Uterus (tissue), 4 donors: Measurements from ENCODE around the gene SPACA4. TPM values are rescaled to one million over a fixed set of nuclear protein-coding genes. Genes with fewer than 3 reads are reported as not detected.

ENCODE experiments used
- DNase-seq, 2 donors: peaks; one replicate each; pipeline ENCODE4 v3.0.0-alpha.2; 2019 to 2020
- H3K27ac ChIP-seq, 2 donors: fragments of 200-600 bp; sonication (generic); 1 replicate in 1 of 2; 2 replicates in 1 of 2; pipeline ENCODE4 v1.5.1; 2016 to 2018
- H3K27me3 ChIP-seq, 2 donors: fragments of 200-600 bp; sonication (generic); one replicate each; pipeline ENCODE4 v1.5.1; 2018 to 2019; ENCODE audit warnings: control low read depth in 1 of 2
- H3K36me3 ChIP-seq, 2 donors: fragments of 200-600 bp; sonication (generic); one replicate each; pipeline ENCODE4 v1.5.1; 2019; ENCODE audit warnings: control low read depth in 1 of 2
- H3K4me1 ChIP-seq, 2 donors: fragments of 200-600 bp; sonication (generic); one replicate each; pipeline ENCODE4 v1.5.1; 2018 to 2019; ENCODE audit warnings: control low read depth in 1 of 2
- H3K4me3 ChIP-seq, 2 donors: fragments of 200-600 bp; sonication (generic); 1 replicate in 1 of 2; 2 replicates in 1 of 2; pipeline ENCODE4 v1.5.1; 2018 to 2019; ENCODE audit warnings: mild to moderate bottlenecking in 1 of 2
- H3K9me3 ChIP-seq, 2 donors: fragments of 200-600 bp; sonication (generic); one replicate each; pipeline ENCODE4 v1.5.1; 2019; ENCODE audit warnings: control low read depth in 1 of 2
- POLR2A ChIP-seq, 2 donors: fragments of 450-650 bp; IDR thresholded peaks; one replicate each; pipeline ENCODE4 v1.6.1; 2016; ENCODE audit warnings: antibody characterized with exemption in 2 of 2, mild to moderate bottlenecking in 1 of 2, moderate library complexity in 1 of 2
- intact Hi-C: fragments of 100-400 bp; cut with DNase I; formaldehyde crosslinking; loops from one replicate; pipeline ENCODE4 v1.15.1; 2023; ENCODE audit warnings: low total_unique reads
- total RNA-seq, 4 donors: library from RNA; depleted of rRNA in 3 of 4; stranded (reverse); fragments of >200 nt in 3 of 4; gene quantifications; one replicate each; pipeline versions ENCODE4 v1.1.0 to v1.2.4, GENCODE V29; 2014 to 2023
- TF ChIP-seq, protein P1 (sequence below), 4 experiments: fragments of 200-600 bp in 2 of 4; fragments of 450-650 bp in 2 of 4; sonication (generic) in 2 of 4; IDR thresholded peaks; one replicate each; pipeline ENCODE4 v1.5.1; 2016 to 2019; ENCODE audit warnings: antibody characterized with exemption in 4 of 4, mild to moderate bottlenecking in 2 of 4, moderate library complexity in 1 of 4
- donor health status: DM: yes; HTN: yes; CAD: no.

SPACA4 gene
- total RNA-seq, 4 donors from 2014 or later: not detected

DNA sequence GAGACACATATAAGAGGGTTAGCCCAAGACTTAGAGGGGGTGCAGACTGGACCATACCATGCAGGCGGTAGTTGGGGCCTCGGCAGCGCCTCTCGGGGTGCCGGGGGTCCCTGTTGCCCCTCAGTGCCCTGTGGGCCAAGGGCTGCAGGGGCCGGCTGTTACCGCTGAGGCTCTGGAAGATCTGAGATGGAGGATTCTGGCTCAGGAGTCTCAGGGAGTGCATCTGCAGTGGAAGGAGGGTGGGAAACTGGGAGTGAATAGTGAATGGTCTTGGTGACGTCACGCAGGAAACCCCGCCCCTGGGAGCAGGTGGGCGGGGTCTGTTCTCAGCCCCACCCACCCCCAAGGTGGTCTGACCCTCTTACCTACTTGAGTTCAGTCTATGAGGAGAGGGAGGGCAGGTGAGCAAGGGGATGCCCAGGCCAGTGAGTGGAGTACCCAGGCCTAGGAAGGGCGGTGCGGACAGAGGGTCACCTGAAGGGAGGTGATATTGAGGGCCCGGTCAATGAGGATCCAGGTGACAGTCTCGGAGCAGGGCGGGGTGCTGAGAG is 32.4 kb downstream of the SPACA4 start:
- Histone ChIP-seq H3K9me3 (no peaks in the 10 kb centered on the region), H3K36me3 (no peaks in the 10 kb centered on the region), H3K27me3 (no peaks in the 10 kb centered on the region), H3K4me3 (no peak overlapping the region), H3K27ac (peak overlapping the region; percentile 96 to 99), H3K4me1 (peaks cover 2 to 11% of the 10 kb centered on the region in 2 donors)
- DNase-seq: peak; percentile 55 to 60
- TF ChIP-seq, protein P1, sequence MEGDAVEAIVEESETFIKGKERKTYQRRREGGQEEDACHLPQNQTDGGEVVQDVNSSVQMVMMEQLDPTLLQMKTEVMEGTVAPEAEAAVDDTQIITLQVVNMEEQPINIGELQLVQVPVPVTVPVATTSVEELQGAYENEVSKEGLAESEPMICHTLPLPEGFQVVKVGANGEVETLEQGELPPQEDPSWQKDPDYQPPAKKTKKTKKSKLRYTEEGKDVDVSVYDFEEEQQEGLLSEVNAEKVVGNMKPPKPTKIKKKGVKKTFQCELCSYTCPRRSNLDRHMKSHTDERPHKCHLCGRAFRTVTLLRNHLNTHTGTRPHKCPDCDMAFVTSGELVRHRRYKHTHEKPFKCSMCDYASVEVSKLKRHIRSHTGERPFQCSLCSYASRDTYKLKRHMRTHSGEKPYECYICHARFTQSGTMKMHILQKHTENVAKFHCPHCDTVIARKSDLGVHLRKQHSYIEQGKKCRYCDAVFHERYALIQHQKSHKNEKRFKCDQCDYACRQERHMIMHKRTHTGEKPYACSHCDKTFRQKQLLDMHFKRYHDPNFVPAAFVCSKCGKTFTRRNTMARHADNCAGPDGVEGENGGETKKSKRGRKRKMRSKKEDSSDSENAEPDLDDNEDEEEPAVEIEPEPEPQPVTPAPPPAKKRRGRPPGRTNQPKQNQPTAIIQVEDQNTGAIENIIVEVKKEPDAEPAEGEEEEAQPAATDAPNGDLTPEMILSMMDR (IDR thresholded peaks at IDR 0.05): no peak
- no peak for TF ChIP-seq POLR2A (IDR thresholded peaks at IDR 0.05)
- intact Hi-C loops: no loop called here

DNA sequence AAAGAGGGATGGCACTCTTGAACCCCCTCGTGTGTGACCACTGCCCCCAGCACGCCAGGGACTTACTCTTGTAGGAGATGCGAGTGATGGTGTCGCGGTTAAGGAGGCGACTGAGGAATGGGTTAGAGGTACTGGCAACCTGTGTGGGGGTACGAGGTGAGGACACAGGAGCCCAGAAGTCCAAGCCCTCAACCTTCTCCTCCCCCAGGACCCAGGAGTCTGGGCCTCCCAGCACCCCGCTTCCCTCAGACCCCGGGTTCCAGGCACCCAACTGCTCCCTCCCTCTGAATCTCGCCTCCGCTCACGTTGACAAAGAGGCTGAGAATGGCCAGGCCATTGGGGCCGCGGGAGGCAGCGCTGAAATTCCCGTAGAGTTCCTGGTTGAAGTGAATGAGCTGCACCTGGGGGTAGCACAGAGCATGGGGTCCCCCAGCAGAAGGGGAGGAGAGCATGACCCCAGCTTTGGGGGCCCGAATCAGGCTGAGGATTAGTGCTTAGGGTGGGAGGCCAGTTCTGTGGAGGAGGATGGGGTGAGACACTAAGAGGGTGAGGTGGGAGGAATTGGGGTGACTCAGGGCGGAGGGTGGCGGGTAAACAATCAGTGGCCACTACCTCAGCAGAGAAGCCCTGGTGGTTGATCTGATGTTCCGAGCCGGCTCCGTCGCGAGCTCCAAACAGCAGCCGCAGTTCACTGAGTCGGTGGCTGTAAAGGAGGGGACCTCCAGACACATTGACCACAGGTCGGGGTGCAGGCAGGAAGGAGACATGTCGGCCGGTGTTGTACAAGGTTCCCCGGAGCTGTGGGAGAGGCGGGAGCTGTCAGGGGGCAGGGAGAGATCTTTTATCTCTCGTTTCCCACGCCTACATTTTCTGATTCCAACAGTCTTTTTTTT is 33.2 kb downstream of the SPACA4 start:
- H3K9me3 ChIP-seq: no peaks in the 10 kb centered on the region
- intact Hi-C loops: loop anchor here (10.0 kb wide), 1 partner anchor 315 kb away; the partner anchor contains the start of gene BAX
- no peak overlapping the region for H3K4me3 ChIP-seq
- H3K36me3 ChIP-seq: no peaks in the 10 kb centered on the region
- peaks cover 0 to 8% of the 10 kb centered on the region in 2 donors for H3K4me1 ChIP-seq
- peak overlapping the region in 1 of 2 donors; percentile 56 for H3K27ac ChIP-seq
- H3K27me3 ChIP-seq: no peaks in the 10 kb centered on the region
- DNase-seq: peak in 1 of 2 donors; percentile 48
- no peak for TF ChIP-seq POLR2A (IDR thresholded peaks at IDR 0.05)
- TF ChIP-seq, protein P1 (IDR thresholded peaks at IDR 0.05): no peak

DNA sequence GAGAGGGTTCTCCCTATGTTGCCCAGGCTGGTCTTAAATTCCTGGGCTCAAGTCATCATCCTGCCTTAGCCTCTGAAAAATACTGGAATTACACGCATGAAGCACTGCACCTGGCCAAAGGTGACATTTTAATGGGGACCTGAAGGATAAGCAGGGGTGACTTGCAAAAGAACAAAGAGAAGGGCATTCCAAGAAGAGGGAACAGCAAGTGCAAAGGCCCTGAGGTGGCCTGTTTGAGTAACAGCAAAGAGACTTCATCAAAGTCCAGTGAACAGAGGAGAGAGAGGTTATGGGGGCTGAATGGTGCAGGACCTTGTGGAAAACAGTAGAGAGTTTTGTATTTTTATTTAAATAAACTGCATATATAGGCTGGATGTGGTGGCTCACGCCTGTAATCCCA is 35.3 kb downstream of the SPACA4 start:
- TF ChIP-seq POLR2A (IDR thresholded peaks at IDR 0.05): no peak
- TF ChIP-seq, protein P1 (IDR thresholded peaks at IDR 0.05): no peak
- Histone ChIP-seq H3K27ac (no peak overlapping the region), H3K4me3 (no peak overlapping the region), H3K36me3 (no peaks in the 10 kb centered on the region), H3K9me3 (no peaks in the 10 kb centered on the region), H3K27me3 (no peaks in the 10 kb centered on the region), H3K4me1 (peaks cover 6 to 8% of the 10 kb centered on the region in 2 donors)
- intact Hi-C loops: loop anchor here (10.0 kb wide), 1 partner anchor 313 kb away; the partner anchor contains the start of gene BAX
- DNase-seq: no peak

DNA sequence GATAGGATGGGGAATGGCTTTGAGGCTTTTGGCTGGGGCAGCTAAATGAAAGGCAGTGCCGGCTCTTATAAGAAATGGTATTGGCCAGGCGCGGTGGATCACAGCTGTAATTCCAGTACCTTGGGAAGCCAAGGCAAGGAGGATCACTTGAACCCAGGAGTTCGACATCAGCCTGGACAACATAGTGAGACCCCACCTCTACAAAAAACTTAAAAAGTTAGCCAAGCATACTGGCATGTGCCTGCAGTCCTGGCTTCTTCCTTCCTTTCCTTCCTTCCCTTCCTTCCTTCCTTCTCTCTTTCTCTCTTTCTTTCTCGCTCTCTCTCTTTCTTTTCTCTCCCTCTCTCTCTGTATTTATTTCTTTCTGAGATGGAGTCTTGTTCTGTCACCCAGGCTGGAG is 36.3 kb downstream of the SPACA4 start:
- TF ChIP-seq, protein P1 (IDR thresholded peaks at IDR 0.05): no peak
- no peak for TF ChIP-seq POLR2A (IDR thresholded peaks at IDR 0.05)

DNA sequence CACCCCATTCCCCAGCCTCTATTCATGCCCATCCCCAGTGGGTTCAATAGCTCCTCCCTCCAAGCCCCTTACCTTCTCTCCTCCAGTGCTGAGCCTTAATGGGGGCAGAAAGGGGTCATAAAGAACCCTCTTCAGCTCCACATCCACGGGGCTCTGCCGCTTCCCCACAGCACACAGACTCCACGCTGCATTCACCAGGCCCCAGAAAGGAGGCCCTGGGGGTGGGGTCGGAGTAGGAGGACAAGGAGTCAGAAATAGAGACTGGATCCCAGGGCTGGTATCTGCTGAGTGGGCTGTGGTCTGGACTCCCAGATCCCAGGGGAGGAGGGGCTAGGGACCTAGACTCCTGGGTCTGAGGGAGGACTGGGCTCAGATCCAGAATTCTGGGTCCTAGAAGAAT is 37.8 kb downstream of the SPACA4 start:
- Histone ChIP-seq H3K27me3 (no peaks in the 10 kb centered on the region), H3K4me1 (peaks cover 0 to 6% of the 10 kb centered on the region in 2 donors), H3K27ac (peak overlapping the region; percentile 97 to 99), H3K4me3 (peak overlapping the region in 1 of 2 donors; percentile 51), H3K36me3 (no peaks in the 10 kb centered on the region), H3K9me3 (no peaks in the 10 kb centered on the region)
- no peak for DNase-seq
- intact Hi-C loops: loop anchor here (10.0 kb wide), 1 partner anchor 310 kb away; the partner anchor contains the start of gene BAX
- TF ChIP-seq, protein P1 (IDR thresholded peaks at IDR 0.05): no peak
- no peak for TF ChIP-seq POLR2A (IDR thresholded peaks at IDR 0.05)

More for the DNA sequence above, 36.3 kb downstream of the SPACA4 start:
- H3K27ac ChIP-seq: no peak overlapping the region
- H3K4me3 ChIP-seq: no peak overlapping the region
- H3K27me3 ChIP-seq: no peaks in the 10 kb centered on the region
- H3K9me3 ChIP-seq: no peaks in the 10 kb centered on the region
- H3K4me1 ChIP-seq: peaks cover 6 to 8% of the 10 kb centered on the region in 2 donors
- DNase-seq: no peak
- intact Hi-C loops: loop anchor here (10.0 kb wide), 1 partner anchor 312 kb away; the partner anchor contains the start of gene BAX
- H3K36me3 ChIP-seq: no peaks in the 10 kb centered on the region
